B cell (primary cell): ENCODE results near the gene PRDM15. TPM values are rescaled to one million over a fixed set of nuclear protein-coding genes. Genes with fewer than 3 reads are reported as not detected.

Experiments
- ATAC-seq: fragments of 200-7000 bp; cut with Tn5 transposase; one replicate; pipeline ENCODE4 v1.10.0; 2021; ENCODE audit warnings: low read depth, mild to moderate bottlenecking, moderate number of reproducible peaks, moderate library complexity
- CTCF ChIA-PET: fragments of 350-600 bp; sonication (Branson Sonifier 250); formaldehyde crosslinking; loops from one replicate; lab custom pipeline; 2021; ENCODE audit warnings: antibody characterized with exemption, inconsistent platforms; lab: Charles Lee
- POLR2A ChIA-PET: fragments of 350-600 bp; sonication (Branson Sonifier 250); formaldehyde crosslinking; loops from one replicate; lab custom pipeline; 2021; ENCODE audit warnings: antibody characterized with exemption; lab: Charles Lee
- DNase-seq: peaks from one replicate; pipeline ENCODE4 v3.0.0; 2013
- H2AFZ ChIP-seq: 2 replicates; pipeline ENCODE4 v1.6.1; 2012; ENCODE audit warnings: mild to moderate bottlenecking, low read depth, low read length; ENCODE audit not compliant: insufficient read depth, poor library complexity, severe bottlenecking
- H3K27ac ChIP-seq, 2 donors: 1 replicate in 1 of 2; 2 replicates in 1 of 2; pipeline ENCODE4 v1.5.1; 2012 to 2013; ENCODE audit warnings: low read length in 2 of 2, mild to moderate bottlenecking in 2 of 2, moderate library complexity in 1 of 2
- H3K27me3 ChIP-seq, 4 experiments: fragments of 200-600 bp in 1 of 4; sonication (generic) in 1 of 4; replicated peaks in 1 of 4; 1 replicate in 2 of 4; 2 replicates in 2 of 4; pipeline versions ENCODE4 v1.6.1 to v1.7.0; 2013 to 2016; ENCODE audit warnings: low read length in 3 of 4, mild to moderate bottlenecking in 2 of 4, mixed read lengths in 1 of 4, moderate library complexity in 1 of 4; ENCODE audit not compliant: insufficient read depth in 4 of 4, control insufficient read depth in 3 of 4; ENCODE audit errors: control extremely low read depth in 1 of 4
- H3K36me3 ChIP-seq, 2 experiments: replicated peaks in 1 of 2; 1 replicate in 1 of 2; 2 replicates in 1 of 2; pipeline versions ENCODE4 v1.6.1 to v1.7.1; 2013; ENCODE audit warnings: low read length in 1 of 2; ENCODE audit not compliant: insufficient read depth in 2 of 2, control insufficient read depth in 1 of 2; ENCODE audit errors: control extremely low read depth in 1 of 2, extremely low read depth in 1 of 2
- H3K4me1 ChIP-seq, 2 donors: fragments of 200-600 bp in 1 of 2; sonication (generic) in 1 of 2; 1 replicate in 1 of 2; 2 replicates in 1 of 2; pipeline versions ENCODE4 v1.5.1 to v1.6.1; 2013 to 2017; ENCODE audit warnings: low read length in 2 of 2; ENCODE audit not compliant: control insufficient read depth in 2 of 2, insufficient read depth in 2 of 2
- H3K4me2 ChIP-seq: replicated peaks from 2 replicates; pipeline ENCODE3; 2012; ENCODE audit warnings: mild to moderate bottlenecking, low read depth, low read length; ENCODE audit not compliant: poor library complexity, severe bottlenecking
- H3K4me3 ChIP-seq, 5 experiments: fragments of 200-600 bp in 1 of 5; sonication (generic) in 1 of 5; 1 replicate in 3 of 5; 2 replicates in 2 of 5; pipeline versions ENCODE4 v1.5.1 to v1.7.0; 2011 to 2016; ENCODE audit warnings: low read length in 4 of 5, mild to moderate bottlenecking in 4 of 5, low read depth in 2 of 5, control low read depth in 1 of 5, moderate library complexity in 1 of 5; ENCODE audit not compliant: insufficient read depth in 1 of 5; ENCODE audit errors: control extremely low read depth in 1 of 5, extremely low read depth in 1 of 5
- H3K79me2 ChIP-seq: fragments of 200-600 bp; sonication (generic); one replicate; pipeline ENCODE4 v1.6.0; 2016; ENCODE audit warnings: low read length; ENCODE audit not compliant: control insufficient read depth, insufficient read depth
- H3K9ac ChIP-seq: fragments of 200-600 bp; sonication (generic); 2 replicates; pipeline ENCODE4 v1.6.1; 2017; ENCODE audit warnings: mild to moderate bottlenecking, low read length, moderate library complexity
- H3K9me3 ChIP-seq, 3 donors: one replicate each; pipeline versions ENCODE4 v1.6.1 to v1.7.1; 2013; ENCODE audit warnings: low read length in 2 of 3; ENCODE audit not compliant: control insufficient read depth in 2 of 3, insufficient read depth in 1 of 3; ENCODE audit errors: control extremely low read depth in 1 of 3
- H4K20me1 ChIP-seq: 2 replicates; pipeline ENCODE4 v1.6.0; 2012; ENCODE audit warnings: mild to moderate bottlenecking, low read length; ENCODE audit not compliant: insufficient read depth, control insufficient read depth, poor library complexity, severe bottlenecking
- H3K27ac Mint-ChIP-seq: one replicate; pipeline ENCODE4 v1.8.0; 2021; ENCODE audit warnings: mixed read lengths
- H3K27me3 Mint-ChIP-seq: one replicate; pipeline ENCODE4 v1.8.0; 2021; ENCODE audit warnings: mixed read lengths
- H3K4me1 Mint-ChIP-seq: one replicate; pipeline ENCODE4 v1.8.0; 2021; ENCODE audit warnings: mixed read lengths
- H3K4me3 Mint-ChIP-seq: one replicate; pipeline ENCODE4 v1.8.0; 2021; ENCODE audit warnings: mixed read lengths
- H3K9me3 Mint-ChIP-seq: one replicate; pipeline ENCODE4 v1.8.0; 2022; ENCODE audit warnings: mixed read lengths; ENCODE audit not compliant: insufficient read depth
- CTCF ChIP-seq: fragments of 200-600 bp; IDR thresholded peaks from one replicate; pipeline ENCODE4 v1.8.0; 2022; ENCODE audit warnings: antibody characterized with exemption, mild to moderate bottlenecking
- EZH2 ChIP-seq: IDR thresholded peaks from 2 replicates; pipeline ENCODE4 v1.6.1; 2012; ENCODE audit warnings: borderline replicate concordance, low read depth, mild to moderate bottlenecking, moderate library complexity, low read length; ENCODE audit not compliant: insufficient read depth, poor library complexity, severe bottlenecking
- WGBS: methylation state at CpG from one replicate; pipeline ENCODE4 v1.1.5; 2013; ENCODE audit warnings: missing lambda C conversion rate; ENCODE audit not compliant: insufficient coverage; 5-methylcytosine and 5-hydroxymethylcytosine counted together
- intact Hi-C: fragments of 100-400 bp; cut with micrococcal nuclease; formaldehyde crosslinking; loops from one replicate; pipeline ENCODE4 v1.10.0; 2022
- polyA plus RNA-seq: library from polyadenylated mRNA; depleted of rRNA; stranded (reverse); fragments of >200 nt; gene quantifications from 2 replicates; pipeline ENCODE4 v1.2.3, GENCODE V29; 2012
- total RNA-seq, 2 donors: library from RNA; stranded (reverse); fragments of 120-200 nt in 1 of 2; gene quantifications; 1 replicate in 1 of 2; 2 replicates in 1 of 2; pipeline versions ENCODE4 v1.2.3 to v1.2.4, GENCODE V29; 2013 to 2022

PRDM15 gene
- total and polyA plus RNA-seq, 2 donors (not counting 1 experiment from before 2014, with no cell fraction given): 21.3 to 29.2 TPM

GRCh38 chr21:41759214-41759840, 119.8 kb downstream of the PRDM15 start:
- Histone ChIP-seq H3K4me3 (no peak overlapping the region), H3K36me3 (no peaks in the 10 kb centered on the region), H3K4me1 (peaks cover 14 to 17% of the 10 kb centered on the region in 2 donors), H3K9ac (no peak overlapping the region), H3K27ac (no peak overlapping the region), H3K27me3 (peaks cover 0 to 48% (median 26%) of the 10 kb centered on the region in 4 experiments), H3K4me2 (no peak overlapping the region), H3K9me3 (peaks cover 0 to 3% (median 0%) of the 10 kb centered on the region in 3 donors), H3K79me2 (no peaks in the 10 kb centered on the region), H4K20me1 (no peaks in the 10 kb centered on the region), H2AFZ (no peak overlapping the region)
- Mint-ChIP-seq H3K27me3 (peaks cover 49% of the 10 kb centered on the region), H3K4me1 (peaks cover 14% of the 10 kb centered on the region), H3K27ac (no peak overlapping the region), H3K4me3 (no peak overlapping the region), H3K9me3 (no peaks in the 10 kb centered on the region)
- 83% methylated on average over 11 of the region's 11 CpGs for WGBS
- no peak for TF ChIP-seq CTCF
- TF ChIP-seq EZH2: no peak
- ATAC-seq (no peak), DNase-seq (no peak)
- intact Hi-C loops: no loop called here
- POLR2A ChIA-PET: no interaction called here
- CTCF ChIA-PET: no interaction called here

DNA sequence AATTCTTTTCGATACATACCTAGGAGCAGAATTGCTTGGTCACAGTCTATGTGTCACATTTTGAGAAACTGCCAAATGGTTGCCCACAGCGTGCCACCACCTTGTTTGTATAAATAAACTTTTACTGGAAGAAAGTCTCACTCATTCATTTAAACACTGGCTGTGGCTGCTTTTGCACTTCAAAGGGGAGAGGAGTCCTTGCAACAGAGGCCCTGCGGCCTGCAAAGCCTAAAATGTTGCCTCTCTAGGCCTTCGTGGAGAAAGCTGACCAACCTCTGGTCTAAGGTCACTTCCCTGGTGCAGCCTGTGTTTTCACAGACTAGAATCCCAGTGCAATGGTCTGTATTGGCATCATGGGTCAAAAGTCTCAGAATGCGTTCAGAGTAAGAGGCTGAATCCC, 120.6 kb downstream of the PRDM15 start:
- 89% methylated on average over 4 of the region's 5 CpGs for WGBS
- Histone ChIP-seq H3K4me2 (no peak overlapping the region), H4K20me1 (no peaks in the 10 kb centered on the region), H3K36me3 (no peaks in the 10 kb centered on the region), H3K4me1 (peaks cover 14 to 17% of the 10 kb centered on the region in 2 donors), H2AFZ (no peak overlapping the region), H3K4me3 (no peak overlapping the region), H3K79me2 (no peaks in the 10 kb centered on the region), H3K9ac (no peak overlapping the region), H3K9me3 (no peaks in the 10 kb centered on the region), H3K27me3 (peaks cover 0 to 40% (median 20%) of the 10 kb centered on the region in 4 experiments), H3K27ac (no peak overlapping the region)
- ATAC-seq (no peak), DNase-seq (no peak)
- H3K27ac Mint-ChIP-seq: no peak overlapping the region
- H3K9me3 Mint-ChIP-seq: no peaks in the 10 kb centered on the region
- TF ChIP-seq CTCF: no peak
- TF ChIP-seq EZH2: no peak
- H3K4me1 Mint-ChIP-seq: peaks cover 14% of the 10 kb centered on the region
- no peak overlapping the region for H3K4me3 Mint-ChIP-seq
- H3K27me3 Mint-ChIP-seq: peaks cover 46% of the 10 kb centered on the region
- ChIA-PET CTCF (no interaction called here), POLR2A (no interaction called here)
- intact Hi-C loops: no loop called here
